HCT116 (cell line): ENCODE data around the gene GALNT14. TPM values are rescaled to one million over a fixed set of nuclear protein-coding genes. Genes with fewer than 3 reads are reported as not detected.
"Not testable (repeated sequence)": the region's sequence is repeated elsewhere in the genome, so short reads cannot be mapped to it uniquely, and the experiment has no call there.

Experiments used
- ATAC-seq: fragments of 200-7000 bp; cut with Tn5 transposase; 2 replicates; pipeline ENCODE4 v1.9.1; 2020; ENCODE audit warnings: mild to moderate bottlenecking, moderate library complexity
- BruUV-seq: library from RNA; stranded (reverse); fragments of 400-500 nt; replicated peaks from 2 replicates; lab custom pipeline; 2021; lab: Mats Ljungman, UMichigan
- CTCF ChIA-PET: fragments of 300-600 bp; sonication (Branson Sonifier 250); formaldehyde crosslinking; loops from one replicate; lab custom pipeline; 2021; ENCODE audit warnings: antibody characterized with exemption; lab: Charles Lee
- POLR2A ChIA-PET: fragments of 300-600, 350-600 bp; sonication (Branson Sonifier 250); formaldehyde crosslinking; loops from one replicate; lab custom pipeline; 2021; ENCODE audit warnings: antibody characterized with exemption; lab: Charles Lee
- RAD21 ChIA-PET, 2 experiments: fragments of 300-600 bp; sonication (Branson Sonifier 250); formaldehyde crosslinking; loops; one replicate each; lab custom pipeline; 2023; ENCODE audit warnings: low total read pairs in 2 of 2; ENCODE audit not compliant: uncharacterized antibody in 2 of 2, unreplicated experiment in 2 of 2, low non-redundant PET in 1 of 2; lab: Charles Lee
- DNase-seq: peaks from one replicate; pipeline ENCODE4 v3.0.0-alpha.2; 2010; ENCODE audit warnings: low read depth, low spot score
- H2AFZ ChIP-seq: fragments of 200-600 bp; shearing (Covaris generic), sonication (generic); 2 replicates; pipeline ENCODE4 v1.6.1; 2017; ENCODE audit warnings: low read depth, mixed run types, mixed read lengths, antibody characterized with exemption, low read length; ENCODE audit not compliant: poor library complexity, severe bottlenecking
- H3K27ac ChIP-seq: 2 replicates; pipeline ENCODE4 v1.5.1; 2012; ENCODE audit warnings: low read depth, low read length
- H3K27me3 ChIP-seq: fragments of 200-600 bp; sonication (generic); 2 replicates; pipeline ENCODE4 v1.6.1; 2016; ENCODE audit warnings: mixed run types, low read length, mixed read lengths; ENCODE audit not compliant: insufficient read depth
- H3K36me3 ChIP-seq, 2 experiments: fragments of 200-500 bp in 1 of 2; fragments of 200-600 bp in 1 of 2; sonication (Bioruptor generic) in 1 of 2; sonication (generic) in 1 of 2; 2 replicates each; pipeline versions ENCODE4 v1.5.1 to v1.6.1; 2014 to 2016; ENCODE audit warnings: low read length in 2 of 2, inconsistent platforms in 1 of 2, mixed read lengths in 1 of 2, mixed run types in 1 of 2; ENCODE audit not compliant: insufficient read depth in 2 of 2, control insufficient read depth in 1 of 2
- H3K4me1 ChIP-seq, 2 experiments: fragments of 200-600 bp in 1 of 2; sonication (generic) in 1 of 2; 2 replicates each; pipeline versions ENCODE4 v1.5.1 to v1.6.1; 2012 to 2017; ENCODE audit warnings: low read length in 2 of 2, inconsistent platforms in 1 of 2, mild to moderate bottlenecking in 1 of 2, mixed read lengths in 1 of 2, mixed run types in 1 of 2, moderate library complexity in 1 of 2; ENCODE audit not compliant: insufficient read depth in 2 of 2, control insufficient read depth in 1 of 2
- H3K4me2 ChIP-seq: fragments of 200-600 bp; sonication (generic); 2 replicates; pipeline ENCODE4 v1.6.1; 2017; ENCODE audit warnings: mixed run types, low read length, mixed read lengths
- H3K4me3 ChIP-seq, 2 experiments: fragments of 200-600 bp in 1 of 2; sonication (generic) in 1 of 2; replicated peaks in 1 of 2; 2 replicates each; pipeline ENCODE4 v1.5.1; 2011 to 2016; ENCODE audit warnings: low read length in 2 of 2, control low read depth in 1 of 2, low read depth in 1 of 2, mild to moderate bottlenecking in 1 of 2, mixed read lengths in 1 of 2, mixed run types in 1 of 2
- H3K79me2 ChIP-seq: fragments of 200-600 bp; sonication (generic); 2 replicates; pipeline ENCODE4 v1.6.1; 2017; ENCODE audit warnings: mild to moderate bottlenecking, mixed run types, low read length, moderate library complexity, mixed read lengths; ENCODE audit not compliant: insufficient read depth
- H3K9ac ChIP-seq: fragments of 200-600 bp; sonication (generic); 2 replicates; pipeline ENCODE4 v1.6.1; 2016; ENCODE audit warnings: low read length, mixed read lengths
- H3K9me2 ChIP-seq: fragments of 200-600 bp; sonication (generic), shearing (Covaris generic); 2 replicates; pipeline ENCODE4 v1.6.1; 2017; ENCODE audit warnings: mixed run types, mild to moderate bottlenecking, moderate library complexity; ENCODE audit not compliant: insufficient read depth
- H3K9me3 ChIP-seq, 2 experiments: fragments of 200-500 bp in 1 of 2; fragments of 200-600 bp in 1 of 2; sonication (Bioruptor generic) in 1 of 2; sonication (generic) in 1 of 2; 2 replicates each; pipeline ENCODE4 v1.6.1; 2014 to 2017; ENCODE audit warnings: low read length in 2 of 2, mixed read lengths in 2 of 2, inconsistent platforms in 1 of 2, low read depth in 1 of 2, mild to moderate bottlenecking in 1 of 2, mixed run types in 1 of 2, moderate library complexity in 1 of 2; ENCODE audit not compliant: control insufficient read depth in 1 of 2, insufficient read depth in 1 of 2
- H4K20me1 ChIP-seq: fragments of 200-600 bp; sonication (generic), shearing (Covaris generic); 2 replicates; pipeline ENCODE4 v1.6.1; 2017; ENCODE audit warnings: mixed run types, mild to moderate bottlenecking, moderate library complexity; ENCODE audit not compliant: insufficient read depth
- EZH2 ChIP-seq: fragments of 200-600 bp; sonication (generic); IDR thresholded peaks from 2 replicates; pipeline ENCODE4 v1.6.1; 2017; ENCODE audit warnings: antibody characterized with exemption, mixed run types
- FOSL1 ChIP-seq: IDR thresholded peaks from 2 replicates; pipeline ENCODE4 v1.6.1; 2012; ENCODE audit warnings: low read depth
- REST ChIP-seq: IDR thresholded peaks from 2 replicates; pipeline ENCODE4 v1.6.1; 2012; ENCODE audit warnings: low read depth
- ZFX ChIP-seq: fragments of 450-650 bp; IDR thresholded peaks from 2 replicates; pipeline ENCODE4 v1.6.1; 2017
- ZNF274 ChIP-seq: fragments of 200-500 bp; sonication (Bioruptor generic); IDR thresholded peaks from 2 replicates; pipeline ENCODE4 v1.6.1; 2014; ENCODE audit warnings: mild to moderate bottlenecking, low read depth, low read length, inconsistent platforms
- intact Hi-C: fragments of 100-400 bp; cut with micrococcal nuclease; formaldehyde crosslinking; loops from 2 replicates; pipeline ENCODE4 v1.10.0; 2022
- total RNA-seq: library from RNA; stranded (reverse); gene quantifications from one replicate; pipeline ENCODE4 v1.2.1, GENCODE V29; 2021; ENCODE audit not compliant: unreplicated experiment

The GALNT14 gene
- total RNA-seq, 1 experiment from 2014 or later, result 11.2 TPM

- H3K4me3 ChIP-seq, result no peak overlapping the region
- no peak for ATAC-seq
- H3K9me3 ChIP-seq, result no peaks in the 10 kb centered on the region
- H4K20me1 ChIP-seq, result no peaks in the 10 kb centered on the region
- CTCF ChIA-PET, result no interaction called here
- RAD21 ChIA-PET, result no interaction called here
- DNase-seq, result no peak
- H3K4me2 ChIP-seq, result no peak overlapping the region
- no peak overlapping the region for H3K9ac ChIP-seq
- H3K9me2 ChIP-seq, result no peaks in the 10 kb centered on the region
- H3K27me3 ChIP-seq, result no peaks in the 10 kb centered on the region
- H3K79me2 ChIP-seq, result no peaks in the 10 kb centered on the region
- no TSS peak for BruUV-seq
- no peaks in the 10 kb centered on the region for H3K36me3 ChIP-seq
- intact Hi-C loops, result no loop called here
- H2AFZ ChIP-seq, result no peak overlapping the region
- POLR2A ChIA-PET, result no interaction called here
- TF ChIP-seq ZFX, result no peak
- no peak for TF ChIP-seq REST
- TF ChIP-seq ZNF274, result no peak
- no peak for TF ChIP-seq EZH2
- no peak for TF ChIP-seq FOSL1
- TF ChIP-seq, all 23 proteins: peak for 0
- H3K27ac ChIP-seq, result no peak overlapping the region
- H3K4me1 ChIP-seq, result peaks cover 0 to 4% of the 10 kb centered on the region in 2 experiments; a peak in 1 of 4 replicates
Measured at GRCh38 chr2:30910686-30911085, 227.6 kb downstream of the GALNT14 start.

GRCh38 chr2:30904437-30904836 is 233.8 kb downstream of the GALNT14 start:
- CTCF ChIA-PET, H3K27me3 ChIP-seq, intact Hi-C loops, DNase-seq, H3K9me2 ChIP-seq, H3K4me3 ChIP-seq, H4K20me1 ChIP-seq, H3K79me2 ChIP-seq, ATAC-seq, H3K4me1 ChIP-seq, H3K9ac ChIP-seq, H3K27ac ChIP-seq, H2AFZ ChIP-seq, BruUV-seq, H3K36me3 ChIP-seq, H3K4me2 ChIP-seq, POLR2A ChIA-PET, H3K9me3 ChIP-seq, RAD21 ChIA-PET: not testable (repeated sequence)
